ENCODE measurements around the gene PCYT1A. TPM values are rescaled to one million over a fixed set of nuclear protein-coding genes. Genes with fewer than 3 reads are reported as not detected.
"Not testable (repeated sequence)": the region's sequence is repeated elsewhere in the genome, so short reads cannot be mapped to it uniquely, and the experiment has no call there.

The PCYT1A gene
- total RNA-seq, 1 experiment from 2014 or later: 28.5 TPM

DNA sequence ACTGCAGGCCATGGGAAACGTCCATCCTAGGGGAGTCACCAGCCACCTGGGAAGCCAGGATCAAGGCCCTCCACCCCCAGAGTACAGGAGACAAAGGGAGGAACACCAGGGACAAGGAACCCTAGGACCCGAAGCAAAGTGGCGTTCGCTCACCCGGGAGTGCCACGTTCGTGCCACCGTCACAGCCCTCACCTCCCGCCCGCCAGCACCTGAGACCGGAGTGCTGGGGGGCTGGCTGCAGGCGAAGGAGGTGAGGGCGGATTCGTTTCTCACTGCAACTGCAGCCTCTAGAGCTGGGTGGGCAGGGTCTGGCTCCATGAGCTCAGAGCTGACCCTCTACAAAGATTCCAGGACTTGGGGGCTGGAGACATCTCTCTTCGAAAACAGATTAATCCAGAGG is 102.6 kb downstream of the PCYT1A start (continued):
- TF ChIP-seq NR3C1 (CRISPR knock-in tag; conservative IDR thresholded peaks at IDR 0.05; ENCODE audit: low read depth) (no peak), TEAD1 (CRISPR knock-in tag; IDR thresholded peaks at IDR 0.05) (no peak), GTF2I (CRISPR knock-in tag; conservative IDR thresholded peaks at IDR 0.05) (no peak), FOXK1 (CRISPR knock-in tag; IDR thresholded peaks at IDR 0.05) (no peak), JUN (CRISPR knock-in tag; IDR thresholded peaks at IDR 0.05) (no peak), SP1 (CRISPR knock-in tag; conservative IDR thresholded peaks at IDR 0.05) (no peak), ZBTB21 (CRISPR knock-in tag; IDR thresholded peaks at IDR 0.05; ENCODE audit: borderline replicate concordance) (no peak), RELA (CRISPR knock-in tag; IDR thresholded peaks at IDR 0.05; ENCODE audit: borderline replicate concordance) (no peak)
- TF ChIP-seq, protein P1, sequence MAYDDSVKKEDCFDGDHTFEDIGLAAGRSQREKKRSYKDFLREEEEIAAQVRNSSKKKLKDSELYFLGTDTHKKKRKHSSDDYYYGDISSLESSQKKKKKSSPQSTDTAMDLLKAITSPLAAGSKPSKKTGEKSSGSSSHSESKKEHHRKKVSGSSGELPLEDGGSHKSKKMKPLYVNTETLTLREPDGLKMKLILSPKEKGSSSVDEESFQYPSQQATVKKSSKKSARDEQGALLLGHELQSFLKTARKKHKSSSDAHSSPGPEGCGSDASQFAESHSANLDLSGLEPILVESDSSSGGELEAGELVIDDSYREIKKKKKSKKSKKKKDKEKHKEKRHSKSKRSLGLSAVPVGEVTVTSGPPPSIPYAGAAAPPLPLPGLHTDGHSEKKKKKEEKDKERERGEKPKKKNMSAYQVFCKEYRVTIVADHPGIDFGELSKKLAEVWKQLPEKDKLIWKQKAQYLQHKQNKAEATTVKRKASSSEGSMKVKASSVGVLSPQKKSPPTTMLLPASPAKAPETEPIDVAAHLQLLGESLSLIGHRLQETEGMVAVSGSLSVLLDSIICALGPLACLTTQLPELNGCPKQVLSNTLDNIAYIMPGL (CRISPR knock-in tag; IDR thresholded peaks at IDR 0.05): no peak

DNA sequence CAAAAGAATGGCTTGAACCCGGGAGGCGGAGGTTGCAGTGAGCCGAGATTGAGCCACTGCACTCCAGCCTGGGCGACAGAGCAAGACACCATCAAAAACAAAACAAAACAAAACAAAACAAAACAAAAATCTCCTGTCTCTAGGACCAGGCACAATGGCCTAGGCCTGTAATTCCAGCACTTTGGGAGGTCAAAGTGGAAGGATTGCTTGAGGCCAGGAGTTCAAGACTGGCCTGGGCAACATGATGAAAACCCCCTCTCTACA is 103.4 kb downstream of the PCYT1A start:
- not testable (repeated sequence) for H3K36me3 Mint-ChIP-seq; DNase-seq (ENCODE audit: low spot score); H3K27ac Mint-ChIP-seq; H3K4me3 Mint-ChIP-seq; H3K27me3 Mint-ChIP-seq (ENCODE audit: low read depth); H3K9me3 Mint-ChIP-seq; ATAC-seq
- ChIA-PET POLR2A (interaction anchor here (0.6 kb wide), 1 partner anchor 187 kb away, joined by 4 read pairs; no protein-coding TSS in a partner anchor), CTCF (interaction anchor here (0.6 kb wide), 1 partner anchor 184 kb away, joined by 3 read pairs; no protein-coding TSS in a partner anchor)
- H3K4me1 Mint-ChIP-seq: peaks cover 21% of the 10 kb centered on the region

DNA sequence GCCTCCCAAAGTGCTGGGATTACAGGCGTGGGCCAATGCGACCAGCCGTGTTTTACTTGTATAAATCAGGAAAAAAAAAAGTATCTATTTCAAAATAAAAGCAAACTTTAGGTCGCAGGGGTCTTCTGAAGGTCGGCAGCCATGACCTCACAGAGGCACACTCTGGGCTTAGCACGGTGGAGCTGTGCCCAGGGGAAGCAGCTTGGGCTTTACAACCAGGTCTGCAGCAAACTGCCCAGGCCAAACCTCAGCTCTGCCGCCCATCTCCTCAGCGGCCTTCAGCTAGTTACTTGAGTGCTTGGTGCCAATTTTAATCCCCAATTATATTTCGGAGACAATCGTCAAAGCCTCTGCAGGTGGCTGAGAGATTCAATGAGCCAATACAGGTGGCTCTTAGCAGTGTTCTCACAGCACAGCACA is 106.4 kb downstream of the PCYT1A start:
- H3K9me3 Mint-ChIP-seq: no peaks in the 10 kb centered on the region
- no peak for ATAC-seq
- no peaks in the 10 kb centered on the region for H3K36me3 Mint-ChIP-seq
- peaks cover 23% of the 10 kb centered on the region for H3K4me1 Mint-ChIP-seq
- no peaks in the 10 kb centered on the region for H3K27me3 Mint-ChIP-seq (ENCODE audit: low read depth)
- no peak overlapping the region for H3K27ac Mint-ChIP-seq
- ChIA-PET POLR2A (interaction anchor here (0.6 kb wide), 1 partner anchor 20 kb away, joined by 3 read pairs; no protein-coding TSS in a partner anchor), CTCF (interaction anchor here (1.0 kb wide), 1 partner anchor 108 kb away, joined by 4 read pairs; no protein-coding TSS in a partner anchor)
- no peak overlapping the region for H3K4me3 Mint-ChIP-seq
- no peak for DNase-seq (ENCODE audit: low spot score)
- no peak for TF ChIP-seq PRRX2 (CRISPR knock-in tag; IDR thresholded peaks at IDR 0.05)
- TF ChIP-seq, protein P2, sequence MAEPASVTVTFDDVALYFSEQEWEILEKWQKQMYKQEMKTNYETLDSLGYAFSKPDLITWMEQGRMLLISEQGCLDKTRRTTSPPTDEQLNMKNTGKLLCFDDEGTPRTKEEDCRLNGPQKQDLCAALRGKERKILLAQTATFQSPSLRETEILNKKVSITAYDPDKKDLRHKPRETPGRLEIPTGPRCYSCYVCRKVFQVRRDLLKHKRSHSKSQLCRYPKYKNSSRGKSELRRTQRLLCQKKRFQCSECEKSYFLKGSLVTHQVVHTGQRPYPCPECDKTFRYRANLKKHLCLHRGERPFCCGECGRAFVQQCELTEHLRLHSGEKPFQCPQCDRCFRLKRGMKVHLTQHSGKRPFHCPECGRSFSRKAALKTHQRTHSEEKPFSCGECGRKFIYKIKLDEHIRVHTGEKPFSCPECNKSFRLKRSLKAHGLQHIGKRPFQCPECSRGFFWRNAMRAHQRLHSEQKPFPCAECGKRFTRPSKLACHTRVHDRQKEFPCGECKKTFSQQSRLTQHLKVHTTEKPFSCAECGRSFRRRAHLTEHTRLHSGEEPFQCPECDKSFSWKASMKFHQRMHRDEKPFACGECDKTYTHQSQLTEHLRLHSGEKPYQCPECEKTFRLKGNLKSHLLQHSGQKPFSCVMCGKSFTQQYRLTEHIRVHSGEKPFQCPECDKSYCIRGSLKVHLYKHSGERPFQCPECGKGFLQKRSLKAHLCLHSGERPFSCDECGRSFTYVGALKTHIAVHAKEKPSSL (CRISPR knock-in tag; conservative IDR thresholded peaks at IDR 0.05): no peak
- TF ChIP-seq TEAD4 (CRISPR knock-in tag; IDR thresholded peaks at IDR 0.05): no peak
- no peak for TF ChIP-seq RELA (CRISPR knock-in tag; IDR thresholded peaks at IDR 0.05; ENCODE audit: borderline replicate concordance)
- TF ChIP-seq, protein P3, sequence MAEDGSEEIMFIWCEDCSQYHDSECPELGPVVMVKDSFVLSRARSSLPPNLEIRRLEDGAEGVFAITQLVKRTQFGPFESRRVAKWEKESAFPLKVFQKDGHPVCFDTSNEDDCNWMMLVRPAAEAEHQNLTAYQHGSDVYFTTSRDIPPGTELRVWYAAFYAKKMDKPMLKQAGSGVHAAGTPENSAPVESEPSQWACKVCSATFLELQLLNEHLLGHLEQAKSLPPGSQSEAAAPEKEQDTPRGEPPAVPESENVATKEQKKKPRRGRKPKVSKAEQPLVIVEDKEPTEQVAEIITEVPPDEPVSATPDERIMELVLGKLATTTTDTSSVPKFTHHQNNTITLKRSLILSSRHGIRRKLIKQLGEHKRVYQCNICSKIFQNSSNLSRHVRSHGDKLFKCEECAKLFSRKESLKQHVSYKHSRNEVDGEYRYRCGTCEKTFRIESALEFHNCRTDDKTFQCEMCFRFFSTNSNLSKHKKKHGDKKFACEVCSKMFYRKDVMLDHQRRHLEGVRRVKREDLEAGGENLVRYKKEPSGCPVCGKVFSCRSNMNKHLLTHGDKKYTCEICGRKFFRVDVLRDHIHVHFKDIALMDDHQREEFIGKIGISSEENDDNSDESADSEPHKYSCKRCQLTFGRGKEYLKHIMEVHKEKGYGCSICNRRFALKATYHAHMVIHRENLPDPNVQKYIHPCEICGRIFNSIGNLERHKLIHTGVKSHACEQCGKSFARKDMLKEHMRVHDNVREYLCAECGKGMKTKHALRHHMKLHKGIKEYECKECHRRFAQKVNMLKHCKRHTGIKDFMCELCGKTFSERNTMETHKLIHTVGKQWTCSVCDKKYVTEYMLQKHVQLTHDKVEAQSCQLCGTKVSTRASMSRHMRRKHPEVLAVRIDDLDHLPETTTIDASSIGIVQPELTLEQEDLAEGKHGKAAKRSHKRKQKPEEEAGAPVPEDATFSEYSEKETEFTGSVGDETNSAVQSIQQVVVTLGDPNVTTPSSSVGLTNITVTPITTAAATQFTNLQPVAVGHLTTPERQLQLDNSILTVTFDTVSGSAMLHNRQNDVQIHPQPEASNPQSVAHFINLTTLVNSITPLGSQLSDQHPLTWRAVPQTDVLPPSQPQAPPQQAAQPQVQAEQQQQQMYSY (CRISPR knock-in tag; IDR thresholded peaks at IDR 0.05): no peak
- TF ChIP-seq NR2C2 (CRISPR knock-in tag; IDR thresholded peaks at IDR 0.05): no peak
- TF ChIP-seq, protein P4, sequence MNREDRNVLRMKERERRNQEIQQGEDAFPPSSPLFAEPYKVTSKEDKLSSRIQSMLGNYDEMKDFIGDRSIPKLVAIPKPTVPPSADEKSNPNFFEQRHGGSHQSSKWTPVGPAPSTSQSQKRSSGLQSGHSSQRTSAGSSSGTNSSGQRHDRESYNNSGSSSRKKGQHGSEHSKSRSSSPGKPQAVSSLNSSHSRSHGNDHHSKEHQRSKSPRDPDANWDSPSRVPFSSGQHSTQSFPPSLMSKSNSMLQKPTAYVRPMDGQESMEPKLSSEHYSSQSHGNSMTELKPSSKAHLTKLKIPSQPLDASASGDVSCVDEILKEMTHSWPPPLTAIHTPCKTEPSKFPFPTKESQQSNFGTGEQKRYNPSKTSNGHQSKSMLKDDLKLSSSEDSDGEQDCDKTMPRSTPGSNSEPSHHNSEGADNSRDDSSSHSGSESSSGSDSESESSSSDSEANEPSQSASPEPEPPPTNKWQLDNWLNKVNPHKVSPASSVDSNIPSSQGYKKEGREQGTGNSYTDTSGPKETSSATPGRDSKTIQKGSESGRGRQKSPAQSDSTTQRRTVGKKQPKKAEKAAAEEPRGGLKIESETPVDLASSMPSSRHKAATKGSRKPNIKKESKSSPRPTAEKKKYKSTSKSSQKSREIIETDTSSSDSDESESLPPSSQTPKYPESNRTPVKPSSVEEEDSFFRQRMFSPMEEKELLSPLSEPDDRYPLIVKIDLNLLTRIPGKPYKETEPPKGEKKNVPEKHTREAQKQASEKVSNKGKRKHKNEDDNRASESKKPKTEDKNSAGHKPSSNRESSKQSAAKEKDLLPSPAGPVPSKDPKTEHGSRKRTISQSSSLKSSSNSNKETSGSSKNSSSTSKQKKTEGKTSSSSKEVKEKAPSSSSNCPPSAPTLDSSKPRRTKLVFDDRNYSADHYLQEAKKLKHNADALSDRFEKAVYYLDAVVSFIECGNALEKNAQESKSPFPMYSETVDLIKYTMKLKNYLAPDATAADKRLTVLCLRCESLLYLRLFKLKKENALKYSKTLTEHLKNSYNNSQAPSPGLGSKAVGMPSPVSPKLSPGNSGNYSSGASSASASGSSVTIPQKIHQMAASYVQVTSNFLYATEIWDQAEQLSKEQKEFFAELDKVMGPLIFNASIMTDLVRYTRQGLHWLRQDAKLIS (CRISPR knock-in tag; IDR thresholded peaks at IDR 0.05; ENCODE audit: borderline replicate concordance): no peak
- TF ChIP-seq, protein P5, sequence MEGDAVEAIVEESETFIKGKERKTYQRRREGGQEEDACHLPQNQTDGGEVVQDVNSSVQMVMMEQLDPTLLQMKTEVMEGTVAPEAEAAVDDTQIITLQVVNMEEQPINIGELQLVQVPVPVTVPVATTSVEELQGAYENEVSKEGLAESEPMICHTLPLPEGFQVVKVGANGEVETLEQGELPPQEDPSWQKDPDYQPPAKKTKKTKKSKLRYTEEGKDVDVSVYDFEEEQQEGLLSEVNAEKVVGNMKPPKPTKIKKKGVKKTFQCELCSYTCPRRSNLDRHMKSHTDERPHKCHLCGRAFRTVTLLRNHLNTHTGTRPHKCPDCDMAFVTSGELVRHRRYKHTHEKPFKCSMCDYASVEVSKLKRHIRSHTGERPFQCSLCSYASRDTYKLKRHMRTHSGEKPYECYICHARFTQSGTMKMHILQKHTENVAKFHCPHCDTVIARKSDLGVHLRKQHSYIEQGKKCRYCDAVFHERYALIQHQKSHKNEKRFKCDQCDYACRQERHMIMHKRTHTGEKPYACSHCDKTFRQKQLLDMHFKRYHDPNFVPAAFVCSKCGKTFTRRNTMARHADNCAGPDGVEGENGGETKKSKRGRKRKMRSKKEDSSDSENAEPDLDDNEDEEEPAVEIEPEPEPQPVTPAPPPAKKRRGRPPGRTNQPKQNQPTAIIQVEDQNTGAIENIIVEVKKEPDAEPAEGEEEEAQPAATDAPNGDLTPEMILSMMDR (IDR thresholded peaks at IDR 0.05): no peak
- TF ChIP-seq, protein P6, sequence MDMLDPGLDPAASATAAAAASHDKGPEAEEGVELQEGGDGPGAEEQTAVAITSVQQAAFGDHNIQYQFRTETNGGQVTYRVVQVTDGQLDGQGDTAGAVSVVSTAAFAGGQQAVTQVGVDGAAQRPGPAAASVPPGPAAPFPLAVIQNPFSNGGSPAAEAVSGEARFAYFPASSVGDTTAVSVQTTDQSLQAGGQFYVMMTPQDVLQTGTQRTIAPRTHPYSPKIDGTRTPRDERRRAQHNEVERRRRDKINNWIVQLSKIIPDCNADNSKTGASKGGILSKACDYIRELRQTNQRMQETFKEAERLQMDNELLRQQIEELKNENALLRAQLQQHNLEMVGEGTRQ (CRISPR knock-in tag; IDR thresholded peaks at IDR 0.05): no peak
- TF ChIP-seq, protein P7, sequence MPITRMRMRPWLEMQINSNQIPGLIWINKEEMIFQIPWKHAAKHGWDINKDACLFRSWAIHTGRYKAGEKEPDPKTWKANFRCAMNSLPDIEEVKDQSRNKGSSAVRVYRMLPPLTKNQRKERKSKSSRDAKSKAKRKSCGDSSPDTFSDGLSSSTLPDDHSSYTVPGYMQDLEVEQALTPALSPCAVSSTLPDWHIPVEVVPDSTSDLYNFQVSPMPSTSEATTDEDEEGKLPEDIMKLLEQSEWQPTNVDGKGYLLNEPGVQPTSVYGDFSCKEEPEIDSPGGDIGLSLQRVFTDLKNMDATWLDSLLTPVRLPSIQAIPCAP (CRISPR knock-in tag; IDR thresholded peaks at IDR 0.05): no peak
- no peak for TF ChIP-seq ZNF416 (CRISPR knock-in tag; IDR thresholded peaks at IDR 0.05)
